Thyroid gland (tissue), 4 donors: ENCODE results near the gene OSBP2. TPM values are rescaled to one million over a fixed set of nuclear protein-coding genes. Genes with fewer than 3 reads are reported as not detected.

Experiments used
- DNase-seq, 2 donors: peaks; one replicate each; pipeline ENCODE4 v3.0.0-alpha.2; 2019
- H3K27ac ChIP-seq, 3 donors: fragments of 200-600 bp; sonication (generic); 1 replicate in 2 of 3; 2 replicates in 1 of 3; pipeline ENCODE4 v1.5.1; 2016 to 2019; ENCODE audit warnings: mild to moderate bottlenecking in 1 of 3, moderate library complexity in 1 of 3
- H3K27me3 ChIP-seq: fragments of 200-600 bp; sonication (generic); one replicate; pipeline ENCODE4 v1.5.1; 2019
- H3K36me3 ChIP-seq, 2 donors: fragments of 200-600 bp; sonication (generic); one replicate each; pipeline ENCODE4 v1.5.1; 2016 to 2019
- H3K4me1 ChIP-seq, 2 donors: fragments of 200-600 bp; sonication (generic); one replicate each; pipeline ENCODE4 v1.5.1; 2017 to 2019
- H3K4me3 ChIP-seq, 3 donors: fragments of 200-600 bp; sonication (generic); replicated peaks in 1 of 3; 1 replicate in 2 of 3; 2 replicates in 1 of 3; pipeline ENCODE4 v1.5.1; 2016; ENCODE audit warnings: mild to moderate bottlenecking in 1 of 3
- H3K9me3 ChIP-seq: fragments of 200-600 bp; sonication (generic); one replicate; pipeline ENCODE4 v1.5.1; 2017
- POLR2A ChIP-seq, 2 donors: fragments of 450-650 bp; IDR thresholded peaks; one replicate each; pipeline ENCODE4 v1.6.1; 2017; ENCODE audit warnings: antibody characterized with exemption in 2 of 2, mild to moderate bottlenecking in 2 of 2, moderate library complexity in 1 of 2
- WGBS, 2 donors: methylation state at CpG; one replicate each; pipeline ENCODE4 v1.1.5; 2017; 5-methylcytosine and 5-hydroxymethylcytosine counted together
- intact Hi-C: fragments of 100-400 bp; cut with DNase I; formaldehyde crosslinking; loops from one replicate; pipeline ENCODE4 v1.15.1; 2023
- total RNA-seq, 4 donors: library from RNA; depleted of rRNA; stranded (reverse); fragments of >200 nt; gene quantifications; one replicate each; pipeline ENCODE4 v1.2.3, GENCODE V29; 2016
- TF ChIP-seq, protein P1 (sequence below), 6 experiments: fragments of 200-600 bp in 3 of 6; fragments of 450-650 bp in 3 of 6; sonication (generic) in 3 of 6; IDR thresholded peaks; one replicate each; pipeline ENCODE4 v1.5.1; 2016 to 2019; ENCODE audit warnings: antibody characterized with exemption in 6 of 6, mild to moderate bottlenecking in 2 of 6, inconsistent platforms in 1 of 6, moderate library complexity in 1 of 6

OSBP2 gene
- total RNA-seq, 4 donors from 2014 or later, result 7.8 to 13.4 (median 11.5) TPM

DNA sequence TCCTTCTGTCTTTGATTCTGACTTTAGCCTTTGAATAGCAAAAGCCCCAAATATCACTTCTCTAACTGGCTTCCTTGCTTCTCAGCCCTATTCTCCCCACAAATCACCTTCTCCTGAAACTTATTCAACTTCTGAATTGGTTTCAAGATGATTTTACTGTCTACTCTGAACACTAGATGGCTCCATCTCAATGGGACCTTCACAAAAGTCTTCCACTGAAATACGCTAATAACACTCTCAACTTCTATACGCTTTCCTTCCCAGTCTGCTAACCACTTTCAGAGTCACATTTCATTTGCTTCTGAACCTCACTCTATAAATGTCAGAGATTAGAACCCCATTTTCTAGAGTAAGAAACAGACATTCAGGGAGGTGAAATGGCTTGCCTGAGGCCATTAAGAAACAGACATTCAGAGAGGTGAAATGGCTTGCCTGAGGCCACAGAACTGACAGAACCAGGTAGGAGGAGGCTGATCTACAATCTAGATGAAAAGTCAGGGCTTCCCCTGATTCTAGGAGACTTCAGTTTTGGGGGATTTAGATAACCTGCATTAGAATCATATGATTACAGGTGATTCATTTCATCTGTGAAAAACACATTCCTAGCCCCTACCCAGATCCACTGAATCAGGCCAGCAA, 253.3 kb downstream of the OSBP2 start:
- DNase-seq, result no peak
- peaks cover 17 to 31% of the 10 kb centered on the region in 2 donors for H3K4me1 ChIP-seq
- TF ChIP-seq POLR2A (IDR thresholded peaks at IDR 0.05), result no peak
- TF ChIP-seq, protein P1, sequence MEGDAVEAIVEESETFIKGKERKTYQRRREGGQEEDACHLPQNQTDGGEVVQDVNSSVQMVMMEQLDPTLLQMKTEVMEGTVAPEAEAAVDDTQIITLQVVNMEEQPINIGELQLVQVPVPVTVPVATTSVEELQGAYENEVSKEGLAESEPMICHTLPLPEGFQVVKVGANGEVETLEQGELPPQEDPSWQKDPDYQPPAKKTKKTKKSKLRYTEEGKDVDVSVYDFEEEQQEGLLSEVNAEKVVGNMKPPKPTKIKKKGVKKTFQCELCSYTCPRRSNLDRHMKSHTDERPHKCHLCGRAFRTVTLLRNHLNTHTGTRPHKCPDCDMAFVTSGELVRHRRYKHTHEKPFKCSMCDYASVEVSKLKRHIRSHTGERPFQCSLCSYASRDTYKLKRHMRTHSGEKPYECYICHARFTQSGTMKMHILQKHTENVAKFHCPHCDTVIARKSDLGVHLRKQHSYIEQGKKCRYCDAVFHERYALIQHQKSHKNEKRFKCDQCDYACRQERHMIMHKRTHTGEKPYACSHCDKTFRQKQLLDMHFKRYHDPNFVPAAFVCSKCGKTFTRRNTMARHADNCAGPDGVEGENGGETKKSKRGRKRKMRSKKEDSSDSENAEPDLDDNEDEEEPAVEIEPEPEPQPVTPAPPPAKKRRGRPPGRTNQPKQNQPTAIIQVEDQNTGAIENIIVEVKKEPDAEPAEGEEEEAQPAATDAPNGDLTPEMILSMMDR (IDR thresholded peaks at IDR 0.05), result peak in 4 of 6 experiments; percentile 41 to 77 (median 60)
- intact Hi-C loops, result loop anchor here (5.0 kb wide), 1 partner anchor 139 kb away; no protein-coding TSS in a partner anchor
- peaks cover 53 to 60% of the 10 kb centered on the region in 2 donors for H3K36me3 ChIP-seq
- no peaks in the 10 kb centered on the region for H3K27me3 ChIP-seq
- WGBS, 2 donors, result 32 to 41% methylated on average over 2 of the region's 2 CpGs
- H3K27ac ChIP-seq, result peak overlapping the region in 1 of 3 donors; percentile 38
- H3K9me3 ChIP-seq, result no peaks in the 10 kb centered on the region
- no peak overlapping the region for H3K4me3 ChIP-seq

DNA sequence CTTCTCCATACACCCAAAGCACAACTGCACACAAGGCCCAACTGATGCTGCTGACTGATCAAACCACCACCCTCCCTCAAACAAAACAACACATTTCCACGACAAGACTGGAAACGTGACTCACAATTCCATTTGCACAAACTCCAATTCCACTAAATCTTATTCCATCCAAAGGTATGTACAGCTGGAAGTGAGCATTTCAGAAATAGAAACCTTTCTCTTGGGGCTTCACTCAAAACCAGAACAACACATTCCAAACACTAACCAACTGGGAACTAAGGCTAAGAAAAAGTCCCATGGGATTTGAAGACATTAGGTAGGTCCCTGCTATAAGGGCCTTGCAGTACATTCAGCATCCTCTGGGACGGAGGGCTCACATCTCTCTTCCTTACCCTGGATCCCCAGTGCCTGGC, 254.3 kb downstream of the OSBP2 start:
- H3K4me1 ChIP-seq, result peaks cover 17 to 31% of the 10 kb centered on the region in 2 donors
- intact Hi-C loops, result loop anchor here (5.0 kb wide), 1 partner anchor 138 kb away; no protein-coding TSS in a partner anchor
- TF ChIP-seq, protein P1 (IDR thresholded peaks at IDR 0.05), result no peak
- TF ChIP-seq POLR2A (IDR thresholded peaks at IDR 0.05), result no peak
- DNase-seq, result no peak
- H3K9me3 ChIP-seq, result no peaks in the 10 kb centered on the region
- no peak overlapping the region for H3K4me3 ChIP-seq
- H3K27ac ChIP-seq, result no peak overlapping the region
- WGBS, 2 donors, result 82 to 83% methylated on average over 3 of the region's 3 CpGs
- no peaks in the 10 kb centered on the region for H3K27me3 ChIP-seq
- H3K36me3 ChIP-seq, result peaks cover 43 to 50% of the 10 kb centered on the region in 2 donors

DNA sequence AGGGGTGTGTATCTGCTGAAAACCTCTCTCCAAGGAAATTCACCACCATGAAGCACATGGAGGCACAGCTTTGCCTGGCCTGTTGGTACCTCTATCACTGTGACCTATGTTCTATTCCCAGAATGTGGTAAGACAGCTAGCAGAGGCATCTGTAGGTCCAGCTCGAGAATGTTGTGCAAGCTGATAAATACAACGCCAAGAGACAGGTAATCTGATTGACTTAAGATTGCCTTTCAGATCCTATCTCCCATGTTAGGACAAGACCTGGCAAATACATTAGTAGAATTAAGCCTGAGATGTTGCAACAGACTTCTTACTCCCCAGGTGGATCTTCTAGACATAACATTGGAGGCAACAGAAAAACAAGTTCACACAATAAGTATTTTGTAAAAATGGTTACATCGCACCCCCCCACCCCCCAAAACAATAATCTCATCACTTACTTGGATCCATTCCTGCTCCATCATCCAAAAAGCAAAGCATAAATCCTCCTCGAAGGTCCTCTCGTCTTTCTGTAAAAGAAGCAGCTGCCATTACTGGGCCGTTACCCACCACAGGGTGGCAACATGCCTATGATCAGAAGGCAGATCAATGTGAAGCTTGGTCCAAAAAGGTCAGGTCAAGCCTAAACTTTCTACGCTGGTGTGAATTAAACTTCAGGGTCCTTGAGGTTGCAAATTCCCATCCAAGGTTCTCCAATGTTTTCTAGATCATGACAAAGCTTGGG, 255.4 kb downstream of the OSBP2 start:
- H3K27ac ChIP-seq, result no peak overlapping the region
- H3K36me3 ChIP-seq, result peaks cover 31 to 38% of the 10 kb centered on the region in 2 donors
- DNase-seq, result no peak
- WGBS, 2 donors, result 90 to 92% methylated on average over 7 of the region's 7 CpGs
- no peak overlapping the region for H3K4me3 ChIP-seq
- no peaks in the 10 kb centered on the region for H3K27me3 ChIP-seq
- no peak for TF ChIP-seq POLR2A (IDR thresholded peaks at IDR 0.05)
- TF ChIP-seq, protein P1 (IDR thresholded peaks at IDR 0.05), result no peak
- intact Hi-C loops, result loop anchor here (5.0 kb wide), 1 partner anchor 137 kb away; no protein-coding TSS in a partner anchor
- H3K4me1 ChIP-seq, result peaks cover 17 to 31% of the 10 kb centered on the region in 2 donors
- no peaks in the 10 kb centered on the region for H3K9me3 ChIP-seq

DNA sequence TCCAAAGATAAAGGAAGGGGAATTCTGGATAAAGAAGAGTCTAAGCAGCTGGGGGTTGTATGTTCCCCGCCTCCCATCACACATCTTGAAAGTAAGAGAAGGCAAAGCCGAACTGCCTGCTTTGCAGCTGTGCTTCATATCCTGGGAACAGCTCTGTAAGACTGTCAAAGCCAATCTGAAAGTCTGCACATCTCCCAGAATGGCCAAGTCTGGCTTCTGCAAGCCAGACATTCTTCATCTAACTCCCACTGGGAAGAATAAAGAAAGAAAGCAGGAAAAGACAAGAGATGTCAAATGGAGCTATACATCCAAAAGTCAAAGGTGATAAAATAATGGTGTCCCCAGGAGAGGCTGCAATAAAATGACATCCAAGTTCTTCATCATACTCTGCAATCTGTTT, 258.5 kb downstream of the OSBP2 start:
- intact Hi-C loops, result no loop called here
- Histone ChIP-seq H3K36me3 (peaks cover 17 to 22% of the 10 kb centered on the region in 2 donors), H3K27ac (no peak overlapping the region), H3K4me3 (no peak overlapping the region), H3K27me3 (no peaks in the 10 kb centered on the region), H3K9me3 (no peaks in the 10 kb centered on the region), H3K4me1 (peaks cover 12 to 16% of the 10 kb centered on the region in 2 donors)
- TF ChIP-seq POLR2A (IDR thresholded peaks at IDR 0.05), result no peak
- TF ChIP-seq, protein P1 (IDR thresholded peaks at IDR 0.05), result no peak
- 90 to 91% methylated on average over 2 of the region's 2 CpGs for WGBS, 2 donors
- no peak for DNase-seq

DNA sequence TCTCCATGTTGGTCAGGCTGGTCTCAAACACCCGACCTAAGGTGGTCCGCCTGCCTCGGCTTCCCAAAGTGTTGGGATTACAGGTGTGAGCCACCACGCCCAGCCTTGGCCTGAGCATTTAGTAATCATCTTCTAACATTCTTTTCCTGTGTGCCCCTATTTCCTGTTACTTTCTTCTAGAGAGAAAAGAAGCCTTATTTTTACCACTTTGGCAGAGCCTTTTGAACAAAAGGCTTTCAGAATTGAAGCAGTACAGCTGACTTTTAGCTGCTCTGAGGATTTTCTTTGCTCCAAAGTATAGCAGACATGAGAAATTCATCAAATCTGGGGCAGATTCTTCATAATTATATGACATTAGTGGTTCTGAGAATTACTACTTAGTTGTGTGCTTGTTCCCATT, 260.5 kb downstream of the OSBP2 start:
- H3K36me3 ChIP-seq, result peaks cover 0 to 5% of the 10 kb centered on the region in 2 donors
- H3K4me3 ChIP-seq, result no peak overlapping the region
- TF ChIP-seq POLR2A (IDR thresholded peaks at IDR 0.05), result no peak
- TF ChIP-seq, protein P1 (IDR thresholded peaks at IDR 0.05), result no peak
- no peak for DNase-seq
- intact Hi-C loops, result no loop called here
- H3K27me3 ChIP-seq, result no peaks in the 10 kb centered on the region
- H3K9me3 ChIP-seq, result no peaks in the 10 kb centered on the region
- 97 to 100% methylated on average over 4 of the region's 4 CpGs for WGBS, 2 donors
- peaks cover 8 to 14% of the 10 kb centered on the region in 2 donors for H3K4me1 ChIP-seq
- no peak overlapping the region for H3K27ac ChIP-seq
